ENCODE measurements around the gene STRIP1. TPM values are rescaled to one million over a fixed set of nuclear protein-coding genes. Genes with fewer than 3 reads are reported as not detected.
A peak's percentile ranks its signal among the peaks of the same experiment; 100 is the strongest.

STRIP1 gene
- total RNA-seq, 3 donors from 2014 or later, result 32.6 to 40.6 (median 38.2) TPM

- peaks cover 65% of the 10 kb centered on the region for H3K27me3 Mint-ChIP-seq (ENCODE audit: low read depth)
- H3K4me1 Mint-ChIP-seq (ENCODE audit: low read depth), result peaks cover 11% of the 10 kb centered on the region
- ATAC-seq, result no peak
- no peak for DNase-seq
- H3K9me3 Mint-ChIP-seq, result no peaks in the 10 kb centered on the region
- peaks cover 4% of the 10 kb centered on the region for H3K36me3 Mint-ChIP-seq (ENCODE audit: insufficient read depth)
- H3K4me3 Mint-ChIP-seq, result peak overlapping the region; percentile 10
Observed at GRCh38 chr1:110082477-110082876, 48.1 kb downstream of the STRIP1 start.

- Mint-ChIP-seq H3K27me3 (ENCODE audit: low read depth) (peaks cover 71% of the 10 kb centered on the region), H3K4me3 (peak overlapping the region; percentile 81), H3K9me3 (no peaks in the 10 kb centered on the region), H3K36me3 (ENCODE audit: insufficient read depth) (peaks cover 4% of the 10 kb centered on the region), H3K4me1 (ENCODE audit: low read depth) (peaks cover 12% of the 10 kb centered on the region)
- DNase-seq, result no peak
- no peak for ATAC-seq
Observed at GRCh38 chr1:110083061-110083865, 48.8 kb downstream of the STRIP1 start.

DNA sequence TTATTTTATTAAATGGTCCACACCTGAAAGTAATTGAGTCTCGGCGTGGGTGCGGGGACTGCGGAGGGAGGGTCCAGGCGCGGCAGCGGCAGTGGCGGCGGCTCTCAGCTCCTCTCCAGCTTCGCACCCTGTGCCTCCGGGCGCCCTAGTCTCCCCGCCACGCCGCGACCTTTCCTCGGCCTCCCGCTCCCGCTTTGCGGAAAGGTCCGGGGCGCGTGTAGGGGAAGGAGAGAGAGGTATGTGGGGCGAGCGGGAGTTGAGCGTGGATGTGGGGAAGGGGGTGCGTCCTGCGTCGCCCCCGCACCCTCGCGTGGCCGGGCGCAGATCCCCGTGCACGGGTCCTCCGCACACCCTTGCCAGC, 49.4 kb downstream of the STRIP1 start:
- peaks cover 67% of the 10 kb centered on the region for H3K27me3 Mint-ChIP-seq (ENCODE audit: low read depth)
- peak in 1 of 2 donors; percentile 42 for ATAC-seq
- peaks cover 12% of the 10 kb centered on the region for H3K4me1 Mint-ChIP-seq (ENCODE audit: low read depth)
- H3K4me3 Mint-ChIP-seq, result peak overlapping the region; percentile 81
- no peaks in the 10 kb centered on the region for H3K9me3 Mint-ChIP-seq
- DNase-seq, result no peak
- H3K36me3 Mint-ChIP-seq (ENCODE audit: insufficient read depth), result peaks cover 4% of the 10 kb centered on the region

DNA sequence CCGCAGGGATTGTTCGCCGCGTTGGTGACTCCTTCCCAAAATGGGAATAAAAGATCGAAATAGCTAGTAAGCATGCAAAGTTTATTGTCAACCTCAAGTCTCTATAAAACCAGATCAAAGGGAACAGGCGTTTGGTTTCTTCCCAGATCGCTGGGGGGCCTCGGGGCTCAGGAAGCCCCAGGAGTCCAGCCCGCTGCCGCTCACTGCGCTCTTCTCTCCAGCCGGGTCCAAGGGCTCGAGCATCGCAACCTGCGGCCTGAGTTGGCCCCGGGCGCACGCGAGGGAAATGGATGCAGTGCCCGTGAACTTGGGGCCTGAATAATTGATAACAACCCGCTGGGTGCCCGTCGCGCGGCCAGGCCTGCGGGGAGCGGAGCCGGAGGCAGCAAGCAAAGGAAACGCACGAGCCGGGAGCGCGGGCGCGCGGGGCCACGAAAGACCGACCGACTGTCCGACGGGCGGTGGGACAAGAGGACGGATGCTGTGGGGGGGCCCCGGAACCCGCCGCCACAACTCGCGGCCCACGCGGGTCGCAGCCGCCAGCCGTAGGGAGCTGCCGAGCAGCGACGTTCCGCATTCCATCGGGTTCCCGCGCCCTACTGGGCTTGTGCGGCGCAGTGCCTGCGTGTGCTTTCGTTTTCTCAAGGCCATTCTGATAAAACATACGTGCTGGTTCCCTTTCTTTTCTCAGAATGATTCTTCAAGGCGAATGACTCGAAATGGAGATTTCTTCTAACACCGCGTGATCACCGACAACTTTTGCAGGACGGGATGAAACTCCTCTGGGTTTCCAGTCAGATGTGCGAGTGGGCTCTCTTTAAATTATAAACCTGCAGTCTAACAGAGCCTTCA, 50.0 kb downstream of the STRIP1 start:
- Mint-ChIP-seq H3K4me3 (peak overlapping the region; percentile 81), H3K27me3 (ENCODE audit: low read depth) (peaks cover 69% of the 10 kb centered on the region), H3K9me3 (no peaks in the 10 kb centered on the region), H3K36me3 (ENCODE audit: insufficient read depth) (peaks cover 4% of the 10 kb centered on the region), H3K4me1 (ENCODE audit: low read depth) (peaks cover 12% of the 10 kb centered on the region)
- no peak for DNase-seq
- peak; percentile 73 to 80 for ATAC-seq

GRCh38 chr1:110085671-110086070, 51.2 kb downstream of the STRIP1 start:
- Mint-ChIP-seq H3K4me3 (no peak overlapping the region), H3K9me3 (no peaks in the 10 kb centered on the region), H3K4me1 (ENCODE audit: low read depth) (peaks cover 12% of the 10 kb centered on the region), H3K36me3 (ENCODE audit: insufficient read depth) (peaks cover 4% of the 10 kb centered on the region), H3K27me3 (ENCODE audit: low read depth) (peaks cover 67% of the 10 kb centered on the region)
- DNase-seq (no peak), ATAC-seq (no peak)

- Mint-ChIP-seq H3K4me3 (no peak overlapping the region), H3K9me3 (no peaks in the 10 kb centered on the region), H3K36me3 (ENCODE audit: insufficient read depth) (peaks cover 4% of the 10 kb centered on the region), H3K4me1 (ENCODE audit: low read depth) (peaks cover 12% of the 10 kb centered on the region), H3K27me3 (ENCODE audit: low read depth) (peaks cover 58% of the 10 kb centered on the region)
- no peak for ATAC-seq
- no peak for DNase-seq
Observed at GRCh38 chr1:110086961-110087360, 52.5 kb downstream of the STRIP1 start.

GRCh38 chr1:110087812-110088738, 53.7 kb downstream of the STRIP1 start:
- peak; percentile 51 to 68 for ATAC-seq
- Mint-ChIP-seq H3K36me3 (ENCODE audit: insufficient read depth) (peaks cover 4% of the 10 kb centered on the region), H3K4me1 (ENCODE audit: low read depth) (peaks cover 11% of the 10 kb centered on the region), H3K27me3 (ENCODE audit: low read depth) (peaks cover 48% of the 10 kb centered on the region), H3K4me3 (no peak overlapping the region), H3K9me3 (no peaks in the 10 kb centered on the region)
- peak; percentile 27 for DNase-seq

DNA sequence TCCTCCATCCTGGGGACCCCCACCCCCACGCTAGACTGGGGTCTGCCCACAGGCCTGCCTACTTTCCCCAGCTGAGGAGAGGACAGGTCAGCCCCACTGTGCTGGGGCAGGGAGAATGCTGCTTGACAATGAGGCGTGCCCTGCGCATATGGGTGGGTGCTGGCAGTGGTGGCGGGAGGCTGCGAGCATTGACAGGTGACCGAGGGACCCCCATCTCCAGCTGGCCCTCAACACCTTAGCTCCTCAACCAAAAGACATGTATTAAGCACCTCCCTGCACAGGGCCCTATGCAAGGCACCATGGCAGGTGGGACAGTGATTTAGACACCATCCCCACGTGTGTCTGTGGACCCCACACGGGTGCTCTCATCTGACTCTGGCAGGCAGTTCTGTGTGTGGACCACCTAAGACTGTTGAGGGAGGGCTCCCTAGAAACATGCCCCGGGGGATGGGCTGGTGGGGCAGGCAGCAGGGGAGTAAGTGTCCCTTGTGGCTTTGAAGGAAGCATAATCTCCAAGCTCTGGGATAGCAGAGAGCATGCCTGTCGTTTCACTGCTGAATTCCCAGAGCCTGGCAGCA, 54.4 kb downstream of the STRIP1 start:
- DNase-seq (no peak), ATAC-seq (no peak)
- Mint-ChIP-seq H3K4me3 (no peak overlapping the region), H3K4me1 (ENCODE audit: low read depth) (peaks cover 5% of the 10 kb centered on the region), H3K9me3 (no peaks in the 10 kb centered on the region), H3K36me3 (ENCODE audit: insufficient read depth) (no peaks in the 10 kb centered on the region), H3K27me3 (ENCODE audit: low read depth) (peaks cover 40% of the 10 kb centered on the region)

DNA sequence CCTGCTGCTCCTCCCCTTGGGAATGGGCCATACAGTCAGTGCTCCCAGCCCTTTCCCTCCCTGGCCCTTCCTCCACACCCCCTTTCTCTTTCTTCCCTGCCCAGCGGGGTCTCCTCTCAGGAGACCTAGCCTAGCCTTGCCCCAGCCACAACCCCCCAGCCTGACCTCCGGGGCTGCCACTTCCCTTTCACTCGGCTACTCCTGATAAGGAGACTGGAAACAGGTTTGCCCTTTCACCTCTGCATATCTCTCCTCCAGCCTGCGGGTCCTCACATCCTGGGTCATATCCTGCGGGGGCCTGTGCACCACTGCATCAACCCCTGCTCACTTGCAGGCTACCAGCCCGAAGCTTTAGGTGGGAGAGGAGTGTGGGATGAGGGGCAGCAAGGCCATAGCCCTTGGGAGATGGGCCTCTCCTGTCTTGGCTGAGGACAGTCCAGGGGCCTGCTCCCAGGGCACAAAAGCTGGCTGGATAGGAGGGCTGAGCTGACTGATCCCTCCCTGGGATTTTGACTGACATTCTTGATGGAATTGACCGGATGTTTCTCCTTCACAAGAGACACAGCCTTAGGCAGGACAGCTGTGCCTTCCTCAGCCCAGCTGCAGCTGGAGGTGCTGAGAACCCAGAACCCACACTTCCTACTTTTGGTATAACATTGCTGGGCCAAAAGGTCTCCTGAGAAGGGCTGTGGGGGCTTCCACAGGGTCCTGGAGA, 55.3 kb downstream of the STRIP1 start:
- Mint-ChIP-seq H3K4me3 (no peak overlapping the region), H3K27me3 (ENCODE audit: low read depth) (peaks cover 38% of the 10 kb centered on the region), H3K4me1 (ENCODE audit: low read depth) (peaks cover 1% of the 10 kb centered on the region), H3K9me3 (no peaks in the 10 kb centered on the region), H3K36me3 (ENCODE audit: insufficient read depth) (no peaks in the 10 kb centered on the region)
- ATAC-seq (no peak), DNase-seq (no peak)

- Mint-ChIP-seq H3K4me1 (ENCODE audit: low read depth) (peaks cover 1% of the 10 kb centered on the region), H3K9me3 (no peaks in the 10 kb centered on the region), H3K36me3 (ENCODE audit: insufficient read depth) (no peaks in the 10 kb centered on the region), H3K27me3 (ENCODE audit: low read depth) (peaks cover 27% of the 10 kb centered on the region), H3K4me3 (no peak overlapping the region)
- DNase-seq (no peak), ATAC-seq (no peak)
Observed at GRCh38 chr1:110091381-110091780, 57.0 kb downstream of the STRIP1 start.

DNA sequence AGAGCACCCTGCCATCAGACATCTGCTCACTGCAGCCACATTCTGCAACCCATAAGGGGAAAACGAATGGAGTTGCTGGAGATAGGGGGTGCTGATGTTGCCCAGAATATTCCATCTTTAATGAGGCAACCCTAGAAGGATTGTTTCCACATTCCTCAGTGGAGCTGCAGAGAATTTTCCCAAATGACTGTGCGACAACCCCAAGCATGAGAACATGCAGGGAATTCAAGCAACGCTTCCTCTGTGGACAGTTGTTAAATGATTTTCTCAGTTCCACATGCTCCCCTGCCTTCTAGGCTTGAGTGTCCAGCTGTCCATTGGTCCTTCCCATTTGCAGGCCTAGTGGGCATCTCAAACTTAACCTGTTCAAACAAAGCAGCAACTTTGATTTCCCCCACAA, 57.4 kb downstream of the STRIP1 start:
- Mint-ChIP-seq H3K4me1 (ENCODE audit: low read depth) (peaks cover 1% of the 10 kb centered on the region), H3K9me3 (no peaks in the 10 kb centered on the region), H3K4me3 (no peak overlapping the region), H3K36me3 (ENCODE audit: insufficient read depth) (no peaks in the 10 kb centered on the region), H3K27me3 (ENCODE audit: low read depth) (peaks cover 23% of the 10 kb centered on the region)
- no peak for DNase-seq
- no peak for ATAC-seq

GRCh38 chr1:110092991-110093390, 58.6 kb downstream of the STRIP1 start:
- Mint-ChIP-seq H3K27me3 (ENCODE audit: low read depth) (peaks cover 14% of the 10 kb centered on the region), H3K4me1 (ENCODE audit: low read depth) (peaks cover under 1% of the 10 kb centered on the region), H3K4me3 (no peak overlapping the region), H3K36me3 (ENCODE audit: insufficient read depth) (no peaks in the 10 kb centered on the region), H3K9me3 (no peaks in the 10 kb centered on the region)
- DNase-seq, result no peak
- ATAC-seq, result no peak

GRCh38 chr1:110094931-110095654, 60.7 kb downstream of the STRIP1 start:
- ATAC-seq, result no peak
- no peak for DNase-seq
- H3K36me3 Mint-ChIP-seq (ENCODE audit: insufficient read depth), result no peaks in the 10 kb centered on the region
- no peaks in the 10 kb centered on the region for H3K9me3 Mint-ChIP-seq
- H3K27me3 Mint-ChIP-seq (ENCODE audit: low read depth), result peaks cover 8% of the 10 kb centered on the region
- no peaks in the 10 kb centered on the region for H3K4me1 Mint-ChIP-seq (ENCODE audit: low read depth)
- no peak overlapping the region for H3K4me3 Mint-ChIP-seq
